ENCODE data around the gene PEX12. TPM values are rescaled to one million over a fixed set of nuclear protein-coding genes. Genes with fewer than 3 reads are reported as not detected.

Gene PEX12
- 3.7 and 5.3 TPM in 2 replicates for total RNA-seq

DNA sequence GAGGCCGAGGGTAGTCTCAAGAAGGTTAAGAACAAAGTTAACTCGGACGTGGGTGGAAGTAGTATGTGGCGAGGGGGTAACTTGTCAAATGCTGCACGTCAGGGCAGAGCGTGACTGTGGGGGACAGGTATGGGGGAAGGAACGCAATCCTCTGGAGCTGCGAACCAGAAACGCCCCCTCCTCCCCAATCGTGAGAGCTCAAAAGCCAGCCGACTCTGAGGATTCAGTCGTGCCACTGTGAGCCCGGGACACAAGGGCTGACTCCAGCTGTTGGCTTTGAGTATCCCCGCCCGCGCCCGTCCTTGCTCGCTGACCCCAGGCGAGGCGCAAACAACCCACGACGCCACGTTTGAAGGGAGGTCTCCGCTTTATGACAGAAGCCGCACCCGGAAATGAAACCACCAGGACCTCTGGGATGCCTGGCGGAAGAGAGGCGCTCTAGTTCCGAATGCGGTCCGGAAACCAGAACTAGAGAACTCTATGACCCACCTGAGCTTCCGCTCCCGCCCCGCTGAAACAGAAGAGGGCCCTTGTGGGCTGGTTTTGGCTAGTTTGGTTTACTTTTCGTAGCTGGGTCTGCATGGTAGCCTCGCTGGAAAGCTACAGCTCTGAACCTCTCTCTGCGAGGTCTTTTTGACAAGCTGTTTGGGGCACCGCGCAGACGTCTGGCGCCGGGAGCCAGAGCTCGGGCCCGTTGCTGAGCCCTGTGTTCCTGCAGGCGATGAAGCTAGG is at the start of gene PEX12:
TSS of gene PEX12 (minus strand) at position 375 of the 732 bp plus-strand sequence. CDS start 550 bp downstream, outside the sequence.

DNA sequence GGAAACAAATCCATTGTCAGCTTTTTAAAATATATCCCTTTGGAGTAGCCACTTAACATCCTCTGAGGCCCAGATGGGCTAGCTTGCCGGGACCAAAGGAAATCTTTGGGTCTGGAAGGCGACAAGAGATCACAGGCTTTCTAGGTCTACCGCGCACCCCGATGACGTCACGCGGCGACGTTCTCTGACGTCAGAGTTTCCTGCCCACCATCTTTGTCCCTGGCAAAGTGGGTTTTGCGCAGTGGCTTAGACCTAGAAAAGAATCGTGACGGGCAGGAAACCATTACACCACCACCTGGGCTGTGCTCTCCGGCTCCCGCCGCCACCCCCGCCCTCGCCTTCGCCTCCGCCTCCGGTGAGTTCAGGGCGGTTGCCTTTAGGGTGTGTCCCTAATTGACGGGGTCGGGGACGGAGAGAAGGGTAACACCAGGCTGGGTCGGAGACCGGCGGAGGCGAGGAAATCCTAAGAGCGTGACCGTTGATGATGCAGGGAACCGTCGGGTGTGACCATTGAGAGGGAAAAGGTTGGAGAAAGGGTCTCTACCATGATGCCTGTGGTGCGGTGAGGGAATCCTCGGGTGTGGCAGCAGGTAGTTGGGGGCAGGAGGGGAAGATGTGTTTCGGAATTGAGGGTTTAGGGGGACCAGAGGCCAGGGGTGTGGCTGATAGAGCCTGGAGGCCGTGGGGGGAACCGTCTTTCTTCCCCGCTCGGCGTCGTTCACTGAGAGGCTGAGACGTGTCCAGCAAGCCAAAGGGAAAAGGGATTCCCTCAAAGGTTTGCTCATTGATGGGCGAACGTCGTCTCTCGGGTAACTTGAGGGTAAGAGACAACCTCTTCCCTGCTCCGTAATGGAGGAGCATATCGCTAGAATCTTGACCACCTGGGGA is 8.9 kb upstream of the PEX12 start, which contains the start of gene AP2B1:
TSS of gene AP2B1 (plus strand) at position 249 of the 888 bp plus-strand sequence. CDS start 6,709 bp downstream, outside the sequence.

DNA sequence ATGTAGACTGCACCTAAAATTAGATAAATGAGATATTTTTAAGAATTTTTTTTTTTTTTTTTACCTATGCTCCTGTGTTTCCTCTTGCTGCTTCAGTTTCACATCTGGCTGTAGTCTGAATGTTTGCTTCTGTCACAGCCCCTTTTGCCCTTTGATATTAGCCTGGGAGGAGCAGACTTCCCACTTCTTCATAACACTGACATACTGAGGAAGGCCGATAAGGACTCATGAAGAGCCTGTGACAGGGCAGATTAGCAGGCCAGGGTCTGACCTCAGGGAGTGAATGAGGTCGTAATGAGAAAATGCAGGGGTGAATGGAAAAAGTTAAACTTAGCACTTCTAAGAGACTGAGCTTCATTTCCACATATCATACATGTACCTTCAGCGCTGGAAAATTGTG is 17.7 kb downstream of the PEX12 start, which contains the start of gene SLFN14:
TSS of gene SLFN14 (minus strand) at position 117 of the 400 bp plus-strand sequence. CDS start 2,757 bp downstream, outside the sequence.

GRCh38 chr17:35537601-35538141 is 40.7 kb downstream of the PEX12 start, which contains the start of gene SLFN12L:
SLFN12L (minus strand) TSS chr17:35537678; CDS start chr17:35522364, 15,314 bp downstream.

Other genes starting within 250 kb of the PEX12 start
- 30.3 and 63.5 TPM in 2 replicates for gene SLFN11, start 204.9 kb downstream of the PEX12 start, total RNA-seq
- 28.2 and 31.5 TPM in 2 replicates for gene SLFN12, start 146.1 kb downstream of the PEX12 start, total RNA-seq
- gene SLFN13, start 129.8 kb downstream of the PEX12 start, total RNA-seq = 0.89 and 1.2 TPM in 2 replicates
- under 0.01 TPM in 1 of 2 replicates, not detected in the other for gene SLFN12L, start 40.9 kb downstream of the PEX12 start, total RNA-seq
- gene SLFN14, start 17.8 kb downstream of the PEX12 start, total RNA-seq = not detected in 2 replicates
- gene AP2B1, start 8.8 kb upstream of the PEX12 start, total RNA-seq = 73.9 and 149 TPM in 2 replicates
- 7.4 and 8.1 TPM in 2 replicates for gene RASL10B, start 153.1 kb upstream of the PEX12 start, total RNA-seq
- not detected in 2 replicates for gene GAS2L2, start 174.7 kb upstream of the PEX12 start, total RNA-seq
- not detected in 2 replicates for gene C17orf50, start 182.3 kb upstream of the PEX12 start, total RNA-seq
- 1.3 and 3.3 TPM in 2 replicates for gene MMP28, start 217.1 kb upstream of the PEX12 start, total RNA-seq
- 78.4 and 91.3 TPM in 2 replicates for gene TAF15, start 230.9 kb upstream of the PEX12 start, total RNA-seq

Measured in smooth muscle cell of the umbilical artery (primary cell).